Measurements from ENCODE around the gene TOM1. TPM values are rescaled to one million over a fixed set of nuclear protein-coding genes. Genes with fewer than 3 reads are reported as not detected.
A peak's percentile ranks its signal among the peaks of the same experiment; 100 is the strongest.

Gene TOM1
- total RNA-seq: 40.3 to 52.8 TPM (median 47.9 TPM) in 3 replicates
- long read RNA-seq, transcript TOM1-204 (15 exons, 2,390 nt): minor isoform, 15 of 151 reads
- long read RNA-seq, transcript TOM1-210 (15 exons, 2,389 nt): major isoform, 119 of 151 reads
- long read RNA-seq, partial matches to known transcripts: 6 of 151 reads
- long read RNA-seq, other reads (novel, unspliced or antisense): 11 of 151 reads

DNA sequence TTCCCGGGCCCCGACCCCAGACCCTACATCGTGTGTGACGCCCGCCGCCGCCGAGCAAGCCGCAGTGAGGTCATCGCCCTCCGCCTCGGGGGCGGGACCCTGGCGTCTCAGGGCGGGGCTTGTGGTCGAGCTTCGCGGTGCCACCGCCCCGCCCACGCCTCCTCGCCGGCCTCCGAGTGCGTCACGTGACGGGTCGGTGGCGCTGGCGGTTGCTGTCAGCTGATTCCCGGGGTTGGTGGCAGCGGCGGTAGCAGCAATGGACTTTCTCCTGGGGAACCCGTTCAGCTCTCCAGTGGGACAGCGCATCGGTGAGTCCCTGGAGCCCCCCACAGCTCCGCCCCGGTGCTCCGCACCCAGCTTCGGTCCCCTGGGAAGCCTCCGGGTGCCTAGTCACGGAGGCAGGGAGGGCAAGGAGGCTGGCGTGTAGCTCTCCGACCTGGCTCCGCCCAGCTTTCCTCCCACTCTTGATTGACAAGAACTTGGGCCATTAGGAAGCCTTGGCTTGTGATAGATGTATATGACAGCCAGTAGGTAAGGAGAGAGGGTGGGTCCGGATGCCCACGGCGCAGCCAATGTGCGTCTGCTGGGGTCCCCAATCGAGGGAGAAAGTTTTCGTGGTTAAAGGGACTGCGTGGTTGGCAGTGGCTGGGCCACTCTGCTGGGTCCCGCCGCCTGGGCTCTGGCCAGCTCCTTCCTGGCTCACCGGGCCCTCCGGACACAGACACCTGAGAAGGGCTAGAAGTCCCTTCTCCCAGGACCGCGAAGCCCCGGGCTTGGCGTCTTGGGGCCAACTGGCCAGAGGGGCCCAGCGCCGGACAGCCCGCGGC lies at the start of gene TOM1:
TOM1 (plus strand) TSS at position 222 of the 827 bp plus-strand sequence; CDS start at position 257, 35 bp downstream.
- Mint-ChIP-seq H3K27me3 (ENCODE audit: low read depth) (no peaks in the 10 kb centered on the region), H3K9me3 (ENCODE audit: low read depth) (no peaks in the 10 kb centered on the region), H3K36me3 (ENCODE audit: low read depth) (no peaks in the 10 kb centered on the region), H3K27ac (ENCODE audit: unreplicated experiment) (peak within 1 kb of the TSS; percentile 97), H3K4me1 (ENCODE audit: low read depth) (peaks cover 26% of the 10 kb centered on the region), H3K4me3 (ENCODE audit: unreplicated experiment) (peak within 1 kb of the TSS; percentile 81)
- no peak for DNase-seq (ENCODE audit: low spot score)
- TF ChIP-seq, protein P1, sequence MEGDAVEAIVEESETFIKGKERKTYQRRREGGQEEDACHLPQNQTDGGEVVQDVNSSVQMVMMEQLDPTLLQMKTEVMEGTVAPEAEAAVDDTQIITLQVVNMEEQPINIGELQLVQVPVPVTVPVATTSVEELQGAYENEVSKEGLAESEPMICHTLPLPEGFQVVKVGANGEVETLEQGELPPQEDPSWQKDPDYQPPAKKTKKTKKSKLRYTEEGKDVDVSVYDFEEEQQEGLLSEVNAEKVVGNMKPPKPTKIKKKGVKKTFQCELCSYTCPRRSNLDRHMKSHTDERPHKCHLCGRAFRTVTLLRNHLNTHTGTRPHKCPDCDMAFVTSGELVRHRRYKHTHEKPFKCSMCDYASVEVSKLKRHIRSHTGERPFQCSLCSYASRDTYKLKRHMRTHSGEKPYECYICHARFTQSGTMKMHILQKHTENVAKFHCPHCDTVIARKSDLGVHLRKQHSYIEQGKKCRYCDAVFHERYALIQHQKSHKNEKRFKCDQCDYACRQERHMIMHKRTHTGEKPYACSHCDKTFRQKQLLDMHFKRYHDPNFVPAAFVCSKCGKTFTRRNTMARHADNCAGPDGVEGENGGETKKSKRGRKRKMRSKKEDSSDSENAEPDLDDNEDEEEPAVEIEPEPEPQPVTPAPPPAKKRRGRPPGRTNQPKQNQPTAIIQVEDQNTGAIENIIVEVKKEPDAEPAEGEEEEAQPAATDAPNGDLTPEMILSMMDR (IDR thresholded peaks at IDR 0.05): no peak

DNA sequence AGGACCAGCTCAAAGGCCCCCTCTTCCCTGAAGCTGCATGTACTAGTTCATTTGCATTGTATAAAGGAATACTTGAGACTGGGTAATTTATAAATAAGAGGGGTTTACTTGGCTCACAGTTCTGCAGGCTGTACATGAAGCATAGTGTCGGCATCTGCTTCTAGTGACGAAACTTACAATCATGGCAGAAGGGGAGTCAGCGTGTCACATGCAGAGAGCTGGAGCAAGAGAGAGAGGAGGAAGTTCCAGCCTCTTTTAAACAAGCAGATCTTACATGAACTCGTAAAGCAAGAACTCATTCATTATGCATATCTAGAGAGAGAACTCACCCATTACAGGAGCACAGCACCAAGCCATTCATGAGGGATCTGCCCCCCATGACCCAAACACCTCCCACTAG lies 49.5 kb upstream of the TOM1 start:
- Mint-ChIP-seq H3K4me1 (ENCODE audit: low read depth) (no peaks in the 10 kb centered on the region), H3K36me3 (ENCODE audit: low read depth) (no peaks in the 10 kb centered on the region), H3K9me3 (ENCODE audit: low read depth) (no peaks in the 10 kb centered on the region), H3K27ac (ENCODE audit: unreplicated experiment) (no peak overlapping the region), H3K4me3 (ENCODE audit: unreplicated experiment) (no peak overlapping the region), H3K27me3 (ENCODE audit: low read depth) (peaks cover 3% of the 10 kb centered on the region)
- TF ChIP-seq, protein P1 (IDR thresholded peaks at IDR 0.05): no peak
- no peak for DNase-seq (ENCODE audit: low spot score)

DNA sequence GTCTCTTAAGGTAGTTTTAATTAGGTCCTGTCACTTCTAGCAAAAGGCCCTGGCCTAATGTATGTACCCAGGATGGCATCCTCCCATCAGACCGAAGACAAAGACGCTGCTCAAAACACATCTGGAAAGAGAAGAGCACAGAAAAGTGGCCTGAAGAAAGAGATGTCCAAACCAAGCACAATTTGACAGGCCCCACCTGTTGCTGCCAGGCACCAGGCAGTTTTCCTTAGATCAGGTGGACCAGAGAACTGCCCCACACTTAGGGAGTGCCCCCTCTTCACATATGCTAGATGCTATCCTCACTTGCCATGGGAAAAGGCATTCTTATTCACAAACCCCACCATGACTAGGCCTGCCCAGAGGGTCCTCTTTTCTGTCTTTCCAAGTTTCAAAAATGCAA lies 45.7 kb upstream of the TOM1 start:
- H3K27me3 Mint-ChIP-seq (ENCODE audit: low read depth): no peaks in the 10 kb centered on the region
- no peaks in the 10 kb centered on the region for H3K9me3 Mint-ChIP-seq (ENCODE audit: low read depth)
- peaks cover 17% of the 10 kb centered on the region for H3K4me1 Mint-ChIP-seq (ENCODE audit: low read depth)
- TF ChIP-seq, protein P1 (IDR thresholded peaks at IDR 0.05): no peak
- no peaks in the 10 kb centered on the region for H3K36me3 Mint-ChIP-seq (ENCODE audit: low read depth)
- H3K4me3 Mint-ChIP-seq (ENCODE audit: unreplicated experiment): no peak overlapping the region
- H3K27ac Mint-ChIP-seq (ENCODE audit: unreplicated experiment): no peak overlapping the region
- no peak for DNase-seq (ENCODE audit: low spot score)

DNA sequence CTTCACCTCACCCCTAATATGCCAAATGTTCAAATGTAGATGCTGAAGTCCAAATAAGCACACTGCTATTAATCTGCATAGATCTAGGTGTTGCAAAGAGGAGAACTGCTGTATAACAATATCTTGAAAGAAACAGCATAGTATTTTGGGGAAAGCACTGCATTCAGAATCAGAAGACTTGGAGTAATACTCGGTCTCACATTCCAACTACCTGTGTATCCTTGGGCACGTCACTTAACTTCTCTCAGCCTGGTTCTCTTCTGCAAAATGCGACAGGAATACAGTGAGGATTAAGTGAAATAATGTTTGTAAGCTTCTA lies 42.7 kb upstream of the TOM1 start:
- TF ChIP-seq, protein P1 (IDR thresholded peaks at IDR 0.05): no peak
- Mint-ChIP-seq H3K9me3 (ENCODE audit: low read depth) (no peaks in the 10 kb centered on the region), H3K27me3 (ENCODE audit: low read depth) (no peaks in the 10 kb centered on the region), H3K36me3 (ENCODE audit: low read depth) (no peaks in the 10 kb centered on the region), H3K4me3 (ENCODE audit: unreplicated experiment) (peak overlapping the region; percentile 80), H3K27ac (ENCODE audit: unreplicated experiment) (peak overlapping the region; percentile 91), H3K4me1 (ENCODE audit: low read depth) (peaks cover 25% of the 10 kb centered on the region)
- DNase-seq (ENCODE audit: low spot score): no peak

DNA sequence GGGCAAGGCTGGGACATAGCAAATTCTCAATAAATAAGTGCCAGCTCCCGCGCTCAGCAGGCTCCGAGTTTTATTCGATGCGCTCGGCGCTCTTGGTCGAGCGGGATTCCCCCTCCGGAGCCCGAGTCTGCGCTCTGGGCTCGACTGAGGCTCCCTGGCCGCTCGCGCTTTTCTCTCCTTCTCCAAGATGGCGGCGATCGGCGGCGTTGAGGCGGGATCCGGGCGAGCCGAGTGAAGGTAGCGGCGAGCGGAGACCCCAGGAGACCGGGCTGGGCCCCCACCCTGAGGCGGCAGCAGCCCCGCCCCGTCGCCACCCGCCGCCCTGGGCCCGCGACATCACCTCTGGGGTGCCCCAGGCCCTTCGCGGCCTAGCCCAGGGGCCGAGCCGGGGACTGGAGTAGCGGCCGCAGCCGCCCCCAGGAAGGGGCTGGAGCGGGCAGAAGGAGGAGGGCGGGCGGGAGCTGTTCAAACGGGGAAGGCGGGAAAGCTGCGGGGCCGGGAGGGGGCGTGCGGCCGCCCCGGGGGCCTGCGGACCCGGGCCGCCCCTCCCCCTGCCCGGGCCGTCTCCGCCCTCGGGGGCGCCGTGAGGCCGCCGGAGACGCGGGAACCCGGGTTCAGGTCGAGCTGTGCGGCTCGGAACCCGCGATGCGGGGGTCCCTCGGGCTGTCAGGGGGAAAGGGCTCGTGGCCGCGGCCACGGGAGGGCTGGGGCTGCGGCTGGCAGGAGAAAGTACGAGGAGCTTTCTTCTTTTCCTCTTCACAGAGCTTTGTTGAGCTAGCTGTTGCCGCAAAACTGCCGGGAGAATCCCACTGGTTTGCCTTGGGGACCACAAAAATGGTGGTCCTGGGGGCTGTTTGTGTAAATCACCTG lies 42.1 kb upstream of the TOM1 start, which contains the start of gene HMGXB4:
HMGXB4 (plus strand) TSS at position 173 of the 870 bp plus-strand sequence. CDS start 4,898 bp downstream, outside the sequence.
- no peaks in the 10 kb centered on the region for H3K9me3 Mint-ChIP-seq (ENCODE audit: low read depth)
- TF ChIP-seq, protein P1 (IDR thresholded peaks at IDR 0.05): peak; percentile 65
- no peaks in the 10 kb centered on the region for H3K27me3 Mint-ChIP-seq (ENCODE audit: low read depth)
- peak; percentile 96 for DNase-seq (ENCODE audit: low spot score)
- H3K4me3 Mint-ChIP-seq (ENCODE audit: unreplicated experiment): peak within 1 kb of the TSS; percentile 90
- peaks cover 25% of the 10 kb centered on the region for H3K4me1 Mint-ChIP-seq (ENCODE audit: low read depth)
- H3K36me3 Mint-ChIP-seq (ENCODE audit: low read depth): no peaks in the 10 kb centered on the region
- peak within 1 kb of the TSS; percentile 91 for H3K27ac Mint-ChIP-seq (ENCODE audit: unreplicated experiment)

Data from chondrocyte (in vitro differentiated cells).